Astrocyte of the spinal cord (primary cell): ENCODE measurements around the gene REV3L.

Experiments
- DNase-seq: peaks from one replicate; pipeline ENCODE4 v3.0.0; 2011; ENCODE audit warnings: low read depth, low spot score
- H3K4me3 ChIP-seq: 2 replicates; pipeline ENCODE4 v1.5.1; 2011; ENCODE audit warnings: low read depth, mild to moderate bottlenecking, low read length, moderate library complexity
- in situ Hi-C: cut with HindIII; loops from 2 replicates; pipeline ENCODE4 v1.10.0; 2017; ENCODE audit warnings: low sequenced_read_pairs
- TF ChIP-seq, protein P1 (sequence below): IDR thresholded peaks from 2 replicates; pipeline ENCODE4 v1.5.1; 2012; ENCODE audit warnings: low read depth, mild to moderate bottlenecking, low read length, inconsistent platforms

Gene REV3L

DNA sequence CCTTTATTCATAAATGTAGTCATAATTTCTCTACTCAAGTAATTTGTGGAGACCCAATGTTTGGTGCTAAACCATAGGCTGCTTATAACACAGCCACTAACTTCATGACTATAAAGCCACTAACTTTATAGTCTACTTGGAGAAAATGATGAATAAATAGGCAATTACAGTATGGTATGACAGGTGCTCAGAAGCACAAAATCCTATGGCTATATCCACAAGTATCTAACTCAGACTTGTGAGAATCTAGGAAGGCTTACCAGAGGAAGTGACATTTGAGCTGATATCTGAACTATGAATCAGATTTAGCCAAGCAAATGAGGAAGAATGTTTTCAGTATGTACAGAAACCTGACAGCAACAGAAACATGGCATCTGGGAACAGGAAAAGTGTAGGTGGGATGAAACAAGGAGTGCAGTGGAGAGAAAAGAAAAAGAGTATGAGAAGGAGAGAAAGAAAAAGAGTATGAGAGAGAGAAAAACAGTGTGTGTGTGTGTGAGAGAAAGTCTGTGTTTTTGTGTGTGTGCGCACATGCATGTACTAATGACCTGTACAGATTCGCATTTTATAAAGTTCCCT, 59.9 kb downstream of the REV3L start:
- TF ChIP-seq, protein P1, sequence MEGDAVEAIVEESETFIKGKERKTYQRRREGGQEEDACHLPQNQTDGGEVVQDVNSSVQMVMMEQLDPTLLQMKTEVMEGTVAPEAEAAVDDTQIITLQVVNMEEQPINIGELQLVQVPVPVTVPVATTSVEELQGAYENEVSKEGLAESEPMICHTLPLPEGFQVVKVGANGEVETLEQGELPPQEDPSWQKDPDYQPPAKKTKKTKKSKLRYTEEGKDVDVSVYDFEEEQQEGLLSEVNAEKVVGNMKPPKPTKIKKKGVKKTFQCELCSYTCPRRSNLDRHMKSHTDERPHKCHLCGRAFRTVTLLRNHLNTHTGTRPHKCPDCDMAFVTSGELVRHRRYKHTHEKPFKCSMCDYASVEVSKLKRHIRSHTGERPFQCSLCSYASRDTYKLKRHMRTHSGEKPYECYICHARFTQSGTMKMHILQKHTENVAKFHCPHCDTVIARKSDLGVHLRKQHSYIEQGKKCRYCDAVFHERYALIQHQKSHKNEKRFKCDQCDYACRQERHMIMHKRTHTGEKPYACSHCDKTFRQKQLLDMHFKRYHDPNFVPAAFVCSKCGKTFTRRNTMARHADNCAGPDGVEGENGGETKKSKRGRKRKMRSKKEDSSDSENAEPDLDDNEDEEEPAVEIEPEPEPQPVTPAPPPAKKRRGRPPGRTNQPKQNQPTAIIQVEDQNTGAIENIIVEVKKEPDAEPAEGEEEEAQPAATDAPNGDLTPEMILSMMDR = no peak
- DNase-seq = peak; percentile 29
- in situ Hi-C loops = no loop called here
- no peak overlapping the region for H3K4me3 ChIP-seq

DNA sequence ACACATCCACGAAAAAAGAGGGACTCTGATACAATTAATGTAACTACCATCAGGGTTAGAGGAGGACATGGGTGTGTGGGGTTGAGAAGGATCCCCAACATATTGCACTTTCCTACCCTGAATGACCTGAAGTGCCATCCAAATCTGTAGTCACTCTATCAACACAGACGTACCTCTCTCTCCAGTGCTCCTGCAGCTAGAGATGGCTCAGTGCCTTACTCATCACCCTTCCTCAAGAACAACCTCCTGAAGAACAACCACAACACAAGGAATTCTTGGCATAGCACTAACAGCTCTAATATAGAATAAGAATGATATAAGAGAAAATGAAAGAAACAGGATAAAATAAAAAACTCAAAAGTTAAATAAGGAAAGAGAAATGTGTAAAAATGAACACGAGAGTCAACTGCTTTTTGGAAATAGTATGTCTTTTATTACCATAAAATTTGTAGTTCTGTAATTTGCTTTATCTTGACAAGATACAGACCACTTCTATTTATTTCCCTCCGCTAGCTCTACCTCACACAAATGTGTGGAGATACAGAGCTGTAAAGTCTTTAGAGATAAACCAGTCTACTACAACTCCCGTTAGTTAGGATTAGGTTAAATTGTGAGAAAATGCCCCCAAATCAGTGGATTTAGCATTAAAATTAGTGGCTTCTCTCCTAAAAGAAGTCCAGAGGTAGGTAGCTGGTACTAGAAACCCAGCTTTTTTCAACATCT, 63.9 kb downstream of the REV3L start:
- TF ChIP-seq, protein P1 = no peak
- peak; percentile 76 for DNase-seq
- no peak overlapping the region for H3K4me3 ChIP-seq
- in situ Hi-C loops = no loop called here

DNA sequence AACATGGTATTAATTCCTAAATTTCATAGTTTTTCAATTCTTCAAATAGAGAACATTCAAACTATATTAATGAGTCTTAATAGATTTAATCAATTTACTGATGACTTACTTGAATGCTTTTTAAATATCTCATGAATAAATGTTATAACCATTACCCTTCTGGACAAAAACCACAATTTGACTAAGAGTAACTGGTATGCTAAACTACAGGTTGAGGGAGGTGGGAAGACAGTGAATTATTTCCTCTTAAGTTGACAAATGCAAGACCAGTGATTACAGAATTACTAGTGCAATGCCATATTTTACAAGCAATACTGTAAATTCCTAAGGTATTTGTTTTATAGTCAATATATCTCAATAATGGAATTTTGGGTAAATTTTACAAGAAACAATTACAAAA, 65.1 kb downstream of the REV3L start:
- DNase-seq = no peak
- H3K4me3 ChIP-seq = no peak overlapping the region
- in situ Hi-C loops = no loop called here
- TF ChIP-seq, protein P1 = no peak

DNA sequence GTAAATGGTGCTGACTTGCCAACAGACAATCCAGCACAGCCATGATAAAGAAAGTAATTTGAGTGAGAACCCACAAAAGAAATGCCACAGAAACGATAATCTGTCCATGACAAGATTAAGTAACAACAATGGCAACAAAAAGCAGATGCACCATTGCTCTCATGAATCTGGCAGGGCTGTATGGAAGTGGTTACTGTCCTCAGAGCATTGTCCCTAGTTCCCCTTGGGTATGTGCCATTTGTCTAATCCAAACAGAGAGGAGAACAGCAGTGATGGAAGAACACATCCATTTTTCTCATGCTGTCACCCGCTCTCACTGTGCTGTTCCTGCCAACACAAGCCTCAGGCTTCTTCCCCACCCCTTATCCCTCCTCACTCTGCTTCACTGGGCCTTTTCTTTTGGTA, 65.8 kb downstream of the REV3L start:
- in situ Hi-C loops = no loop called here
- no peak overlapping the region for H3K4me3 ChIP-seq
- peak; percentile 25 for DNase-seq
- TF ChIP-seq, protein P1 = no peak

DNA sequence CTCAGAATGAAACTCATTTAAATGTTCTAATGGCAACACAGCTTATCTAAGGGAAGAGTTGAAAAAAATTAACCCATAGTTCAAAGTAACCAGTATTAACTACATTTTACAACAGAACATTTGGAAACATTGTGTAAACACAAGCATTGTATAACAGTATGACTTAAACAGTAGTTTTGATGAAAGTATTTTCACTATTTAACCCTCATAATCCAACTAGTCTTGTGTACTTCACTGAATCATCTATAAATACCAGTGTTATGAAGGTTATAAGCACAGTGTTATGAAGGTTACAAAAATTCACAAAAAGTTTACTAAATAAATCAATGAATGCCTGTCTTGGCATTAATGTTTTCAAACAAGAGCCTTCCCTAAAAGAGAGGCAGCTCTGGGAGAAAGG, 66.5 kb downstream of the REV3L start:
- H3K4me3 ChIP-seq = no peak overlapping the region
- no peak for DNase-seq
- TF ChIP-seq, protein P1 = no peak
- in situ Hi-C loops = no loop called here

DNA sequence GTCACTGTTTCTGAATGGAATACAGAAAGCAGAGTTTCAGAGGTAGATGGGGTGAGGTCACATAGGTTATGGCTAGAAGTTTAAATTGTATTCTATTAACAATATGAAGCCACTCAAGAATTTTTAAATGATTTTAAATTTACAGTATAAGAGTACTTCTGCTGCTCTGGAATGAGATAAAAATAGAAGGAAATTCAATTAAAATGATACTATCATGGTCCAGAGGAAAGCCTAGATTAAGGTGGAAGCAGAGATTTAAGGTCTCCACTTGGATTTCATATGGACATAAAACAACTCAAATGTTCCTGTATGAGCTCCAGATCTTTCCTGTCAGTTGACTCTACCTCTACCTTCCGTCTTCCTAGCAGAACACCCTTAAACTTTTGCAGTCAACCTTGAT, 68.6 kb downstream of the REV3L start:
- H3K4me3 ChIP-seq = no peak overlapping the region
- TF ChIP-seq, protein P1 = no peak
- in situ Hi-C loops = no loop called here
- DNase-seq = no peak
